GM21576 (cell line): ENCODE results near the gene SUMO3.

Source experiments
- ATAC-seq: cut with Tn5 transposase; IDR thresholded peaks from one replicate; pipeline ENCODE4 v1.9.1; 2021; ENCODE audit warnings: mild to moderate bottlenecking, moderate library complexity; ENCODE audit not compliant: unreplicated experiment

The SUMO3 gene

GRCh38 chr21:44762221-44763049 lies 55.4 kb downstream of the SUMO3 start:
- no peak for ATAC-seq

GRCh38 chr21:44761747-44762208 lies 56.1 kb downstream of the SUMO3 start:
- ATAC-seq: no peak

- no peak for ATAC-seq
These were observed 56.7 kb downstream of the SUMO3 start for GRCh38 chr21:44761011-44761729.

GRCh38 chr21:44760376-44760775 lies 57.5 kb downstream of the SUMO3 start:
- no peak for ATAC-seq

GRCh38 chr21:44759628-44760285 lies 58.1 kb downstream of the SUMO3 start:
- ATAC-seq: no peak

GRCh38 chr21:44758781-44759627 lies 58.9 kb downstream of the SUMO3 start:
- no peak for ATAC-seq

- no peak for ATAC-seq
These were observed 59.7 kb downstream of the SUMO3 start for GRCh38 chr21:44758141-44758561.

- no peak for ATAC-seq
These were observed 60.1 kb downstream of the SUMO3 start for GRCh38 chr21:44757731-44758130.

- no peak for ATAC-seq
These were observed 61.3 kb downstream of the SUMO3 start for GRCh38 chr21:44756423-44757185.
